Hematopoietic multipotent progenitor cell treated with erythropoietin and hydrocortisone succinate and interleukin-3 and kit ligand, for 15 days (in vitro differentiated cells): ENCODE data around the gene GOLGA8K.
"Not testable (repeated sequence)": the region's sequence is repeated elsewhere in the genome, so short reads cannot be mapped to it uniquely, and the experiment has no call there.

Experiments used
- DNase-seq: peaks from one replicate; pipeline ENCODE4 v3.0.0-alpha.2; 2015; ENCODE audit warnings: low spot score

Gene GOLGA8K

GRCh38 chr15:32352748-32353147 lies 50.3 kb downstream of the GOLGA8K start:
- DNase-seq, result not testable (repeated sequence)

DNA sequence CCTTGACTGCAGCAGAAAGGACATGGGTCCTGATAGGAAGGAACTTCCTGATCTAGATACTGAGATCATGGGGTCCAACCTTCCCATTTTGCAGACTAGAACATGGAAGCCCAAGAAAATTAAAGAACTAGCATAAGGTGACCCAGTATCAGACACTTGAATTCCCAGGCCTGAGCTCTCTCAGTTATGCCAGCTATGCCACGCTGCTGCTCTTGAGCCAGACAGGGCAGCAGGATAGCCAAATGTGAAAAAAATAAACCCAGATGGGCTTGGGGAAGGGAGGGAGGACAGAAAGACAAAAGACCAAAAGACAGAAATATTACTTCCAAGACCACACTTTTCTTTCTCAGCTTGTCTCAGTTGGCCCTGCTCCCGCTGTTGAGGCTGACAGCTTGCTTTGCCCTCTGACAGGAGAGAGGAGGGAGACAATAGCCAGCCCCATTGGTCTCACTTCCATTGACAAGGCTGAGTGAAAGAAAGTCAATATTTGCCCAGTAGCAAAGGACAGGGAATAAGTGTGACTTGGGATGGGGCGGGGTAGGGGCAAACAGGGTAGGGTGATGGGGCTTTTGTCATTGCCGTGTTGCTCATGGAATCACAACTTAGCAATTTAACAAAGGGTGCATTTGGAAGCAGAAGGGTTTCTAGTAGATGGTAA lies 52.4 kb downstream of the GOLGA8K start:
- DNase-seq, result not testable (repeated sequence)

GRCh38 chr15:32347037-32347436 lies 56.1 kb downstream of the GOLGA8K start:
- not testable (repeated sequence) for DNase-seq

DNA sequence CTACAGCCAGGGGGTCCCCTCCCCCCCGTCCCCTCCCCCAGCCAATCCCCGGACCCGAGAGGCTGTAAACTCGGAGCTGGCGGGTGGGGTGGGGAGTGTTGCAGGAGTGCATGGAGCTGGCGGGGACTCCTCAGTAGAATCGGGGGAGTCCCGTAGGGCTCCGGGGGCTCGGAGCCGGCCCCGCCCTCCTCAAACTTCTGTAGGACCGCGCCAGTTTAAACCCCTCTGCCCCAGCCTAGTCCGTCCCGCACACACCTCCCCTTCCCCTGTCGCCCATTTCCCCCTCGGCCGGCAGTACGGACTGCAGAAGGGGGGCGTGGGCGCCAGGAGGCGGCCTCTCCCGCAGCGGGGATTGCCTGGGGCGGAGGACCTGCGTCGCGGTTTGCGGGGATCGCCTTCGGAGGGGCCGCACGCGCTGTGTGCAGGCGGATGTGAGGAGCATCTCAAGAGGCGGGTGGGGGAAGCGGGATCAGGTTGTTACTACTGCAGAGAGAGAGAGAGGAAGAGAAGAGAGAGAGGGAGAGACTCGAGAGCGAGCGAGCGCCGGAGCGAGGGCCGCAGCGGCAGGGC lies 57.0 kb downstream of the GOLGA8K start:
- DNase-seq, result not testable (repeated sequence)

DNA sequence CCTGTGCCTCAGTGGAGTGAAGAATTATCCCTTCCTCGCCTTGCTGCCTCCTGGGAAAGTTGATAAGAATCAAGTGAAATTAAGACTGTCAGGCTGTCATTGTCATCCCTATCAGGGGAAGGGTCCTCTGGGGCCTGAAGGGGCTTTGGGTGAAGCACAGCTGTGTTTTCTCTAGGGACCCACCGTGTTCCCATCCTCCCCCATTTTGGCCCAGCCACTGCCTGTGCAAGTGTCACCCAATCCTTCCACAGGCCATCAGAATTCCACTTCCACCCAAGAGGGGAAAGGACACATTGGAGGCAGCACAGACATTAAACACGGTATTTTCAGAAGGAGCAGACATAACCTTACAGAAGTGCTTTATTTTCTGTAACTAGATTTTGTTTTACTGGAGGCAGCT lies 59.2 kb downstream of the GOLGA8K start:
- DNase-seq, result not testable (repeated sequence)
